ENCODE results near the gene STUM.

DNA sequence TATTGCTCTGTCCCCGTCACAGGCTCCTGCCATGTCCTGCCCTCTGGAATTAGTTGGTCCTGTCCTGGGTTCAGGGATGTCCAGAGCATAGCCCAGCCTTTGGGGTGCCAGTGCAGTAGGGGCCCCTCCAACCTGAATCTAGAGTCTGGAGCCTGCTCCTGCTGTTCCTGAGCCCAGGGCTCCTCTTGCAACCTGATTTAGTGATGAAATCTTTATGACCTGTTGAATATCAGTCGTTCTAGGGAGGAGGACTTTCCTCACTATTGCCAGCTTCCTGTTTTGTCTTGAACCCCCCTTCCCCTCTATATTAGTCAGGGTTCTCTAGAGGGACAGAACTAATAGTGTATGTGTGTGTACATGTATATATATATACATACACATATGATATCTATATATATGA lies 42.5 kb upstream of the STUM start:
- TF ChIP-seq, protein P1, sequence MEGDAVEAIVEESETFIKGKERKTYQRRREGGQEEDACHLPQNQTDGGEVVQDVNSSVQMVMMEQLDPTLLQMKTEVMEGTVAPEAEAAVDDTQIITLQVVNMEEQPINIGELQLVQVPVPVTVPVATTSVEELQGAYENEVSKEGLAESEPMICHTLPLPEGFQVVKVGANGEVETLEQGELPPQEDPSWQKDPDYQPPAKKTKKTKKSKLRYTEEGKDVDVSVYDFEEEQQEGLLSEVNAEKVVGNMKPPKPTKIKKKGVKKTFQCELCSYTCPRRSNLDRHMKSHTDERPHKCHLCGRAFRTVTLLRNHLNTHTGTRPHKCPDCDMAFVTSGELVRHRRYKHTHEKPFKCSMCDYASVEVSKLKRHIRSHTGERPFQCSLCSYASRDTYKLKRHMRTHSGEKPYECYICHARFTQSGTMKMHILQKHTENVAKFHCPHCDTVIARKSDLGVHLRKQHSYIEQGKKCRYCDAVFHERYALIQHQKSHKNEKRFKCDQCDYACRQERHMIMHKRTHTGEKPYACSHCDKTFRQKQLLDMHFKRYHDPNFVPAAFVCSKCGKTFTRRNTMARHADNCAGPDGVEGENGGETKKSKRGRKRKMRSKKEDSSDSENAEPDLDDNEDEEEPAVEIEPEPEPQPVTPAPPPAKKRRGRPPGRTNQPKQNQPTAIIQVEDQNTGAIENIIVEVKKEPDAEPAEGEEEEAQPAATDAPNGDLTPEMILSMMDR (optimal IDR thresholded peaks at IDR 0.05 in 1 of 3, IDR thresholded peaks at IDR 0.05 in 1 of 3, conservative IDR thresholded peaks at IDR 0.05 in 1 of 3; ENCODE audit: extremely low read depth in 1 of 3, insufficient read depth in 2 of 3, low read length in 3 of 3): no peak
- no peak for TF ChIP-seq EZH2 (IDR thresholded peaks at IDR 0.05; ENCODE audit: low read length)

Measured in keratinocyte (primary cell).